Stimulated activated CD8-positive, alpha-beta memory T cell treated with anti-CD3 and anti-CD28 coated beads, Interleukin-12 subunit alpha, Interleukin-12 subunit beta, amount 100 ng/mL, for 1 hour (primary cell): ENCODE data around the gene HOXB1.
"Not testable (repeated sequence)": the region's sequence is repeated elsewhere in the genome, so short reads cannot be mapped to it uniquely, and the experiment has no call there.

Experiments
- DNase-seq: peaks from one replicate; pipeline ENCODE4 v3.0.0-alpha.2; 2020; ENCODE audit warnings: low read depth

The HOXB1 gene

DNA sequence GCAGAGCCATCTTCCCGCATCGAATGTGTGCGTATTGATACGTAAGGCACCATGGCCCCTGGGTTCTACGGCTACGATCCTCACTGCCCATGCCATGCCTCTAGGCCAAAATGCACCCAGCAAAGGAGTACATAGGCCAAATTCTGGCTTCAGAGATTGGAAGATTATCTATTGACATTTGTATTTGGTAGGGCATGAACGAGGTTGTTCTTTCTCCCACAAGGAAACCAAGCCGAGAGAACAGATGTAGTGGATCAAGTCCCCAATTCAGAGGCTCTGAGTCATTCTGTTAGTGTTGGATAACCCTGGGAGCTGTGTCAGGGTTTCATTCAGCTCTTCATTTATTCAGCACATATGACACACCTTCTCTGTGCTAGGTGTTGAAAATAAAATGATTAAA lies 36.5 kb downstream of the HOXB1 start:
- DNase-seq = no peak

DNA sequence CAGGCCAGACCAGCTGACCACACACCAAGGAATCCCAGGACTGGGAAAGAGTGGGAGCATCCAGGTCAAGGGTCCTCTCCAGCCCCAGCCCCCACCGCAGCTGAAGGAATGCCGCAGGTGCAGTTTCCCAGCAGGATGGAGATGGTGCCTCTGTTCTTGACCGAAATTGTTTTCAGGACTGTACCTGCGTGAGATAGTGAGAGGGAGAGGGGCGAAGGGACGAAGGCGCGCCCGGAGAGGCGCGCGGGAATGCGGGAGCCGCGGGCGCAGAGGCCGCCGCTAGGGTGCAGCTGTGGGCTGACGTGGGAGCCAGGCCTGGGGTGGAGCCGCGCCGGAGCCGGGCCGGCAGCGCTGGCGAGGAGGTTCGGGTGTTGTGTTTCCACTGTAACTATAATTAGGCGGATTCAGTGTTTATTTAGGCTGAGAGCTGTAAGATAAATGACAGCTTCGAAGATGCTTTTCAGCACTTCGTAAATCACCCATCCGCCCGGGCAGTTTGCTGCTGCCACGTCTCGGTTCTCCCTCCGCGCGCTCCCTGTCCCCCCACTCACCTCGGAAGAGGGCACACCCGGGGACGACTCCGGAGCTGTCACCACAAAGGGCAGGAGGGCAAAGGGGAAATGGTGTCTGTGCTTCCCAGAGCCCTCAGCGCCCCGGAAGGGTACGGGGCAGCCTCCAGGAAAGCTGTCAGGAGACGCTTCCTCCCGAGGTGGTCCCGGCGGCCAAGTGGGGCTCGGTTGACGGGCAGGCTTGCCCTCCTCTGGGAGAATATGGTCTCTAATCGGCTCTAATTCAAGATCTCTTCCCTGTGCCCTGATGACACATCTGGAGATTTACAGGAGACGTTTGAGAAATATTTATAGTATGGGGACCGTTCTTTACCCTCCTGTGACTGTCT lies 38.2 kb downstream of the HOXB1 start:
- DNase-seq = peak; percentile 54

DNA sequence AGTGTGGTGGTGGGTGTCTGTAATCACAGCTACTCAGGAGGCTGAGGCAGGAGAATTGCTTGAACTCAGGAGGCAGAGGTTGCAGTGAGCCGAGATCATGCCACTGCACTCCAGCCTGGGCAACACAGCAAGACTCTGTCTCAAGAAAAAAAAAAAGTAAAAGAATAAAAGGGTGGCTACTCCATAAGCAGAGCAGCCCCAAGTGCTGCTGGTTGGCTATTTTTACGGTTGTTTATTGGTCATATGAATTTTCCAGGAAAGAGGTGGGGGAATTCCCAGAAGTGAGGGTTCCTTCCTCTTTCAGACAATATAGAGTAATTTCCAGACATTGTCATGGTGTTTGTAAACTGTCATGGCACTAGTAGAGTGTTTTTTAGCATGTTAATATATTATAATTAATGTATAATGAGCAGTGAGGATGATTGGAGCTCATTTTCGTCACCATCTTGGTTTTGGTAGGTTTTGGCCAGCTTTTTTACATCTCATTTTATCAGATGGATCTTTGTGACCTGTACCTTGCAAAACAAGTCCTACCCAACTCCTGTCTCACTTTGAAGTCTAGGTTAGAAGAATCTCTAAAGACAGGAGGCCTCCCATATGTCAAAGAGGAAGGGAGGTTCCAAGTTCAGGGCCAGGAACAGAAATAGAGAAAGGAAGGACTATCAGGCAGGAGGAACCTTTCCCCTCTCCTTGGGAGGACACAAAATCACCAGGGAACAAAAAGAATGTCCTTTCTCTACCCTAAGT lies 39.1 kb downstream of the HOXB1 start:
- DNase-seq = no peak

DNA sequence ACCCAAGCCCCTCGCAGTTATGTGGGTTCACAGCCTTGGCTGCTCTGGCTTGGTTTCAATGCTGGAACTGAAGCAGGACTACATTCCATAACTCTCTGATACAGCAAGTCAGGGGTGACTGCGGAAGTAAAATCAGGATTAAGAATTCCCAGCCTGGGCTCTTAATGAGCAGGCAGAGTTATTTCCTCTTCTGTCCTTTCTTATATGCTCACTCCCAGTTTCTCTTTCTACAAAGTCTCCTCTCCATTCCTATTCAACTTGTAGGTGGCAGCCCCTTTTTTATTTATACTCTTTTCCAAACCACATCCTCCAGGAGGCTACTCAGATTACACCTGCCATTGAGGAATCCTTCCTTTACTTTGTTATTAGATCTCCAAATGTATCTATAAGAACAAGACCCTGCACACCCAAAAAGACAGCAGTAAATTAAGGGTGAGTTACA lies 40.3 kb downstream of the HOXB1 start:
- no peak for DNase-seq

DNA sequence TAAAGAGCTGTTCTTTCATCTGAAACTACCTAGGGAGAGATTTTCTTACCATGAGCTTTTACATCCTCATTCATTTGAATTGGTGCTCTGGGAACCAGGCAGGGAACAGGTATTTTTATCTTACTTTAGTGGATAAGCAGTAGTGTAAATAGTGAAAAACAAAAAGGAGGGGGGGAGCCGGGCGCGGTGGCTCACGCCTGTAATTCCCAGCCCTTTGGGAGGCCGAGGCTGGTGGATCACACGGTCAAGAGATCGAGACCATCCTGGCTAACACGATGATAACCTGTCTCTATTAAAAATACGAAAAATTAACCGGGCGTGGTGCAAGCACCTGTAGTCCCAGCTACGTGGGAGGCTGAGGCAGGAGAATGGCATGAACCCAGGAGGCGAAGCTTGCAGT lies 41.0 kb downstream of the HOXB1 start:
- no peak for DNase-seq

DNA sequence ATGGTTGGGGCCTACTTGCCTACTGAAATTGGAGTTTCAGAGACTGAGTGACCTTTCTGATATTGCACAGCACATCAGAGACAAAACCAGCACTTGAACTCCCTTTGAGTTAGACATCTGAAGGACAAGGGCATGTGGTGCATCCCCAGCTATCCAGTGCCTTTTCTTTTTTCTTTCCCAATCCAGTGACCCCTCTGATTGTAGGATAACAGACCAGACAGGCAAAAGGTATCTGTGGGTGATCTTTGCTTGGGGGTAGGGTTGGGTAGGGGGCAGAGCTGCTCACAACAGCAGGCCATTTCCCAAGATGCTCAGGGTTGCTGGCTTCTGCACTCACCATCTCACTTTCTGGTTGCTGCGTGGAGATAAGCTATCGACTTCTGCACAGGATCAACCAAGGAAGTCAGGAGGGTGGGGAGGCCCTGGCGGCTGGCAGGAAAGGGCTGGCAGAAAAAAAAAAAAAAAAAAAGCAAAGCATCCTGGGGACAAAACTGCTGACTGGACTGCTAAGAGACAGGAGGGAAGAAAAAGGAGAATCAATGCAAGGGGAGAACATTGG lies 42.2 kb downstream of the HOXB1 start:
- no peak for DNase-seq

DNA sequence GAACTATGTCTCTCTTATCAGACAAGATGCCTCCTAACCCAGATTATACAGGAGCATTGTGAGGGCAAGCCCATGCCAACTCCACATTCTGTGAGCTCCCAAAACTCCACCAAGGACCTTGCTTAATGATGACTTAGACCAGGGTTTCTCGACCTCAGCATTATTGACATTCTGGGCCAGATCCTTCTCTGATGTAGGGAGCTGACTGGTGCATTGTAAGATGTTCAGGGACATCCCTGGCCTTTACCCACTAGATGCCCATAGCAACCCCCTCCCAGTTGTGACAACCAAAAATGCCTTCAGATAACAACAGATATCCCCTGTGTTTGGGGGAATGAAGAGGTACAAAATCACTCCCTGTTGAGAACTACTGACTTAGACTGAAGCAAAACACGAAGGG lies 43.6 kb downstream of the HOXB1 start:
- no peak for DNase-seq

DNA sequence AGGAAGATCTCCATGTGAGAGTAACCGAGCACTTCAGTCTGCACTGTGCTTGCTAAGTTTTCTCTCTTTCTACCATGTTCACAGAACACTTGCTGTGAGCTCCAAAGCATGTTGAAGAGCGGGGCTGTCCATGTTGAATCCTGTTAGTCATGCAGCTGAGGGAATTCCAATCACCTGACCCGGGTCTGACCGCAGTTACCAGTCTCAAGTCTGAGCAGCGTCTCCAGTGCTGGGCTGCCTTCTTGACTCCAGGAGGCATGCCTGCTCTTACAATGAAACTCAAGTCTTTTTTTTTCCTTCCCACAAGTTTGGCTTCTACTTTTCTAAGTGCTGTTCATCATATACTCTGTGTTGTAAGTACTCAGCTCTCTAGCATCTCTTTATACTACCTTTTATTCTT lies 44.3 kb downstream of the HOXB1 start:
- no peak for DNase-seq

DNA sequence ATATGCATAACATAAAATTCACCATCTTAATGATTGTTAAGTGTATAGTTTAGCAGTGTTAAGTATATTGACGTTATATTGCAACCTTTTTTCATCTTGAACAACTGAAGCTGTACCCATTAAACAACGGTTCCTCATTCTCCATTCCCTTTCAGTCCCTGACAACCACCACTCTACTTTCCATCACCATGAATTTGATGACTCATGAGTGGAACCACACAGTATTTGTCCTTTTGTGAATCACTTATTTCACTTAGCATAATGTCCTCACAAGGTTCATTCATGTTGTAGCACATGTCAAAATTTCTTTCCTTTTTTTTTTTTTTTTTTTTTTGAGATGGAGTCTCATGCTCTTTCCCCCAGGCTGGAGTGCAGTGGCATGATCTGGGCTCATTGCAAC lies 46.0 kb downstream of the HOXB1 start:
- DNase-seq = no peak

DNA sequence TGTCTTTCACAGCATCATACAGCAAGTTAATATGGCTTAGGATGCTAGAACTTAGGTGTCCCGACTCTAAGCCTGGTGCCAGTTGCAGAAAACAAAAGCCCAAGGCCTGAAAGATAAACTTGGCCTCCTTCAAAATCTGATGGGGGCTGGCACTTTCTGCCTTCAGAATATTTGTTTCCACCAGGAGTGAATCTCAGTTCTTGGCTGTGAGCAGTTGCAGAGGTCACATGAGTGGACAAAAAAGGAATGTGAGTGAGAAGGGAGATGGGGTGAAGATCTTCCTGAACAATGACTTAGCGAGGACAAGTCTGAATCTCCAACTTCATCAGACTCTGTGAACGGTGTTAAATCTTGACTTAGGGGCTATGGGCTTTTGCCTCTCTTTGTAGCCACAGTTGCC lies 46.6 kb downstream of the HOXB1 start:
- DNase-seq = no peak

DNA sequence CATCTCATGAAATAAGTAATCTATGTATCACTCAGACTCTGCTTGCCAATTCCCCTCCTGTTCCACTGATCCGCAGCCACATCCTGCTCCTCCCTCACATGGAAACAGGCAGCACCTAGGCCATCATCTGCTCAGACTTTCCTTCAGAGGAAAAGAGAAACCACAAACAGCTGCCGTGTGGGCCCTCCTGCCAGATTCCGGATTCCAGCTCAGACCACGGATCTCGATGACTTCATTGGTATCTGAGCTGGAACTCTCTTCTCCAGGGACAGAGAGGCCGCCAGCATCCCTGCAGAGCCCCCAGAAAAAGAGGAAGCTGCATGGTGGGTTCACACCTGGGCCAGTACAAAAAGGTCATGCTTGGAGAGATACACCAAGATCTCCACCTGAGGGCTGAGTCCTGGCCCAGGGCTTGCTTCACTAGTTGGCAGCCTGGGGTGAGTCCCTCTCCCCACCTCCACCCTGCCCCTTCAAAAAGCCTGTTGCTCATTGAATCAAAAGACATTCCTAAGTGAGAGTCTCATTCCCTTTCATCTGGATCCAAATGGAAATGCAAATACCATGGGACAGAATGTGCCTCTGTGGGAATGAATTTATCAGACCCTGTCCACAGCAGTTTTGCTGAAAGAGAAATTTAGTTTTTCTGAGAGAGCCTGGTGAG lies 47.2 kb downstream of the HOXB1 start:
- no peak for DNase-seq

DNA sequence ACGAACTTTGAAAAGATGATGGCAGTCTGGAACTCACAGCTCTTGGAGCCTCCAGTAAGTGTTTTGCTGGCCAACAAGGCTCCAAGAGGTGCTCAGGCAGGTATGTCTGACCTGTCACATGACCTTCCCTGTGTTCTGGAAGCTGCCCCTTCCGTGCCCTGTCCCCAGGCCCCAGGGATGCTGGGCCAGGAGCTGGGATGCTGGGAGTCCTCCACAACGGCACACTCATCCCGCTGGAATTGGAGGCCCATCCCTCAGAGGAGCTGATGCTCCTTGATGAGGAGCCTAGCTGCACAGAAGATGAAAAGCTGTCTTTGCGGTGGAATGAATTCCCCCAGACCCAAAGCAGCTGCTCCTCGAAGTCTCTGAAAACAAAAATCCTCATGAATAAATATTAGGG lies 47.8 kb downstream of the HOXB1 start:
- no peak for DNase-seq

DNA sequence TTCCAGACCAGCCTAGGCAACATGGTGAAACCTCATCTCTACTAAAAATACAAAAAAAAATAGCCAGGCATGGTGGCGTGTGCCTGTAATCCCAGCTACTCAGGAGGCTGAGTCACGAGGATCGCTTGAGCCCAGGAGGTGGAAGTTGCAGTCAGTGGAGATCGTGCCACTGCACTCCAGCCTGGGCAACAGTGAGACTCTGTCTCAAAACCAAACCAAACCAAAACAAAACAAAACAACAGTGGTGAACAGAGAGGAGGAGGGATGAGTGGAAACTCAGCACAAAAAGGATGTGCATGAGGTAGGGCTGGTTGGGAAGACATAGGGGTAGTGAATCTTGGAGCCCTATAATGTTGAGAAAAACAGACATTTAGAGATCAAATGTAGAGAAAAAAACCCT lies 48.5 kb downstream of the HOXB1 start:
- not testable (repeated sequence) for DNase-seq

DNA sequence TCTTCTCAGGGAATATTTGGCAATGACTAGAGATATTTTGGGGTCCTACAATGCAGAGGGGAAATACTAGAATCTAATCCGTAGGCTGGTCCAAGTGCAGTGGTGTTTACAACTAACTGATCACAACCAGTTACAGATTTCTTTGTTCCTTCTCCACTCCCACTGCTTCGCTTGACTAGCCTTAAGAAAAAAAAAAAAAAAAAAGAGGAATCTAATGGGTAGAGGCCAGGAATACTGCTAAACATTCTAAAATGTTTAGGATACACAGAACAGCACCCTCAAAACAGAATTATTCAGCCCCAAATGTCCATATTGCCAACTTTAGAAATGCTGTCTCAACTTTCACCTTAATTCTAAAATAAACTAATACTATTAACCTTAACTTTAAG lies 51.8 kb downstream of the HOXB1 start:
- DNase-seq = no peak
